ENCODE results near the gene PIGZ.

PIGZ gene

DNA sequence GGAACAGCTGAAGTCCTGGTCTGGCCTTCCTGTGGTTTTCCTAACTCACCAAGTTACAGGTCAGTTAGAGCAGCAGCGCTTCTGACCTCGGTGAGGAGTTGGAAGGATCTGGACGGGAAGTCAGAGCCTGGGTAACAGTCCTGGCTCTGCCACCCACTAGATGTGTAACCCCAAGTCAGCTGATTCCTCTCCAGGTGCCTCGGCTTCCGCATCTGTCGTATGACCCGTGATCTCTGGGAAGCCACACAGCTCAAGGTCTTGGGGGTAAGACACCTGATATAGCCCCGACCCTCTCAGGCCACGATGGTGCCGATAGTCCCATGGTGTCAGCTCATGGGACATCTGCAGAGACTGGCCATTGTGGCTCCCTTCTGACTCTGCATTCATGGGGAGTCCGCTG, 8.3 kb upstream of the PIGZ start:
- DNase-seq, result no peak

DNA sequence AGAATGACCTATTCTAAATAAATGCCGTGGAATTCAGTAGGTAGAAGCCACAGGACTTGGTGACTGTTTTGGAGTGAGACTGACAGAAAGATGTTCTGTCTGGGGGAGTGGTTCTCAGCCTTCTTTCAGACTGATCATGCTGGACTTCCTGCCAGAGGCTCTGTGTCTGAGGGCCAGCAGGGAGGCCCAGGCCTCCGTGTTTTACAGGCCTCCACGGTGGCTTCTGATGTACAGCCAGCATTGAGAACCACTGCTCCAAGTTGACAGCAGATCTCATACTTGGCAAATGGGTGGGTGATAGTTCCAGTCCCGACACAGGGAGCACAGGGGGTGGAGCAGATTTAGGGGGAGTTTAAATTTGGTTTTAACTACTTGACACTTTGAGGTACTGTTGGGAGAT, 6.7 kb upstream of the PIGZ start:
- no peak for DNase-seq

GRCh38 chr3:196974661-196975060, 6.0 kb upstream of the PIGZ start:
- DNase-seq, result no peak

GRCh38 chr3:196971094-196971698, 2.6 kb upstream of the PIGZ start:
- DNase-seq, result no peak

DNA sequence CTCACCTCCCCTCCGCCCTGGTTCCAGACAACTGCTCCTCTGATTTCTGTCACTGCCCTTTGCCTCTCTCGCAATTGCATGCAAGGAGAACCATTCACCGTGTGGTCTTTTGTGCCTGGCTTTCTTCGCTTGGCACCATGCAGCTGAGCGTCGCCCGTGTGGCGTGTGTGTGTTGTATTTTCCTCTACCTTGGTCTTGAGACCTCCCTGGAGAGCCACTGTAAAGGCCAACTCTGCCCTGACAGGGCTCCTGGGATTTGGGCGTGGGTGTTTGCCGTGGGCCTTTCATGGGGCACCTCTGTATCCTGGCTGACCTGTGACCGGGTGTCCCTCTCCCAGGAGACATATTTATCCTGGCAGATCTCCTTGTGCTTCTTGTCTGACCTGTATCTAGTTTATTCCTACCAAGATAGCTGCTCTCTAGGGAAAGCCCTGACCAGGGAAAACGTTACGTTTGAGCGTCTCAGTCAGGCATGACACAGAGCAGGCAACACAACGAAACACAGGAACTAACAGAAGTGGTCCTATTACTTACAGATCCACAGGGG, 2.0 kb upstream of the PIGZ start:
- DNase-seq, result no peak

GRCh38 chr3:196969660-196970546, 1.3 kb upstream of the PIGZ start:
- peak; percentile 24 for DNase-seq

DNA sequence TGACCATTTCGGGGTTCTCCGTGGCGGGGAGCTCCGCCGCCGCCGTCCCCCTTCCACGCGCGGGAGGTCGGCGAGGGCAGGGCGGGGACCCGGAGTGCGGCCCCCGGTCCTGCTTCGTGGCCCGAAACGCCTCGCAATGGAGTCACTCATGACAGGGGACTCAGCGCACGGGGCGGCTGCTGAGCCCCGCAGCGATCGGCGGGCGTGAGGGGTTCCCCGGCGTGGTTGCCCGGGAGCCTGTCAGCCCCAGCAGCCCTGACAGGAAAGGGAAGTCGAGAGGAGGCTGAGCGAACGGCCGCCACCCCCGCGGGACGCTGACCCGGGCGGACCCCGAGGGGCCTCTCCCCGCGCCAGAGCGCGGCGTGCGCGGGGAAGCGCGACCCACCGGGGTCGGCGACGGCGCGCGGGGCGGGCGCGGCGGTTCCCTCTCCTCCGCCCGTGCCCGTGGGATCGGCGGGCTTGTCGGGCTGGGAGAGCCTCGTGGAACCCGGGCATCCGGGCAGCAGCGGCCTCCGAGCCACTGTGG, 564 bp upstream of the PIGZ start:
- no peak for DNase-seq

- no peak for DNase-seq
Measured at GRCh38 chr3:196967412-196968232, 1.0 kb downstream of the PIGZ start.

DNA sequence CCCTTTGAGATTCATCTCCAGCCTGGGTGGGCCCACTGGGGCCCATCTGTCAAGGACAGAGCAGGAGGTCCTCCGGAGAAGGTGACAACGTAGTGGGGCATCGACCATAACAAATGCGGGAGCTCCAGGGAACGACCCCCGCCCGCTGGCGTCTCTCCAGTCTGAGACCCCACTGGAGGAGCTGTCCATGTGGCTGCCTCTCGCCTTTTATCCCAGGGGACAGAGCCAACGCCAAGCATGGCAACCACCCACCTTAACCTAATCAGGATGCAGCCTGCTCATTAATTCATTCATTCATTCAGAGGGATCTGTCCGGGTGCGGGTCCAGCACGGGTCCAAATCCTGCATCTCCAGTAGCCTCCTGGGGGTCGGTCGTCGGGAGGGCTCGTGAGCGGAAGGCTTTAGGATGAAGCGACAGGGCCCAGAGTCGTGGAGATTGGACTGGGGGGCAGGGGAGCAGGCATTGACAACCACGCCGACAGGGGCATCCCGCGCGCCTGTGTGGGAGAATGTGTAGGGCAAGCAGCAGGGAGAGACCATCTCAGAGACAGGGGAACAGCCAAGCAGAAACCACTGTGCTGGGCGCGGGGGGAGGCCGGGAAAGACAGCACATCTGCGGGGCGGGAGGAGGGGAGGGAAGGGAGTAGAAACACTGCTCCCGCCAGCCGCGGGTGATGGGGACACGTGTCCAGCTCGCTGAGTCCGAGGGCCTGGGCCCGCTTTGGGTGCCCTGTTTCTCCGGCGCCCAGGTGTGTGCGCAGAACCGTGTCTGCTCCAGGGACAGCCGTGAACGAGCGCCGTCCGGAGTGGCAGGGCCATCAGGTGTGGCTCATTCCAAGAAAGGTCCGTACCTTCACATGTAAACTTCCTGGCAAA, 1.9 kb downstream of the PIGZ start:
- no peak for DNase-seq

DNA sequence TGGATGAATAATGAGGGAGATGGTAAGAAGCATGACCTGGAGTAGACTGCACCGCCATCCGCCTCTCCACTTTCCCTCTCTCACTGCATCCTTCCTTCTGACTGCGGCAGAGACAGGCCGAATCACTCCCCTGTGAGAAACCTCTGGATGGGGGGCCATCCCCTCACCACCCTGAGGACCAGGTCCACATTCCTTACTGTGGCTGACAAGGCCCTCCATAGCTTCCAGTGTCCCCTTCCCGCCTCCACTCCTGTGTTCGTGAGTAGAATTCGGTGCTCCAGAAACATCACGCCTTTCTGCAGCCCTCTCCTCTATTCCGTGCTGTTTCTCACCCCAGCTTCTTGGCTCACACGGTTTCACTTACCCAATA, 2.8 kb downstream of the PIGZ start:
- DNase-seq, result no peak

DNA sequence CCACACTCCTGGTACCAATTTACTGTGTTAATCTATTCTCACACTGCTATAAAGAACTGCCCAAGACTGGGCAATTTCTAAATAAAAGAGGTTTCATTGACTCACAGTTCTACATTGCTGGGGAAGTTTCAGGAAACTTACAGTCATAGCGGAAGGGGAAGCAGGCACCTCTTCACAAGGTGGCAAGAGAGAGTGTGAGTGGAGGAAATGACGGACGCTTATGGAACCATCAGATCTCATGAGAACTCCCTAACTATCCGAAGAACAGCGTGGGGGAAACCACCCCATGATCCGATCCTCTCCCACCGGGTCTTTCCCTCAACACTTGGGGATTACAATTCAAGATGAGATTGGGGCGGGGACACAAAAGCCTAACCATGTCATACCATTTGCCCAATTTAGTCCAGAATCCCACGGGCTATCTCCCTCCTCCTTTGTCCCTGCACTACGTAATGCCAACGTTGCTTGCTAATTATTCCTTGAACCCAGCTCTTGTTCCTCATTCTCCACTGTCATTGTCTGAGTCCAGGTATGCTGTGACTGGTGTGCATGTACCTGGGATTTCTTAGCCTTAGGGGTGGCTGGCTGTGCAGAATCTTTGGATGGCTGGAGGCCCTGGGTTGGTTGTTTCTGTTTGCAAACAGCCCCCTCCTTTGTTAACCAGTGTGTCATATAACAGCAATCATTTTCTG, 3.4 kb downstream of the PIGZ start:
- no peak for DNase-seq

GRCh38 chr3:196963631-196963953, 5.0 kb downstream of the PIGZ start:
- DNase-seq, result no peak

DNA sequence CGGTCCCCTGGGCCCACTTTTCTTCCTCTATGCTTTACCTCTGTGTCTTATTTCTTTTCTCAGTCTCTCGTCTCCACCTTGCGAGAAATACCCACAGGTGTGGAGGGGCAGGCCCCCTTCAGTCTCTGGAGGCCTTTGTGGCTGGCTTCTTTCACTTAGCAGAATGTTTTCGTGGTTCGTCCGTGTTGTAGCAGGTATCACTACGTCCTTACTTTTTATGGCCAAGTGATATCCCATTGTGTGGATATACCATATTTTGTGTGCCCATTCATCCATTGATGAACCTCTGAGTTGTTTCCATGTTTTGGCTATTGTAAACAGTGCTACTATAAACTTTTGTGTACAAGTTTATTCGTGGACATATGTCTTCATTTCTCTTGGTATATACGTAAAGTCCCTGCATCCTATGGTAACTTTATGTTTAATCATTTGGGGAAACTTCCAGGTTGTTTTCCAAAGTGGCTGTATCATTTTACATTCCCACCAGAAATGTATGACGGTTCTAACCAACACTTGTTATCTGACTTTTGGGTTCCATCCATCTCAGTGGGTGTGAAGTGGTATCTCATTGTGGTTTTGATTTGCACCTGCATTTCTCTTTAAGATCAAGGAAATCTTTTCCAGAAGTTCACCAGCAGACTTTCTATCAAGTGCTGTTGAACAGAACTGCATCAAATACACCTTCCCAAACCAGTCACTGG, 5.6 kb downstream of the PIGZ start:
- no peak for DNase-seq

DNA sequence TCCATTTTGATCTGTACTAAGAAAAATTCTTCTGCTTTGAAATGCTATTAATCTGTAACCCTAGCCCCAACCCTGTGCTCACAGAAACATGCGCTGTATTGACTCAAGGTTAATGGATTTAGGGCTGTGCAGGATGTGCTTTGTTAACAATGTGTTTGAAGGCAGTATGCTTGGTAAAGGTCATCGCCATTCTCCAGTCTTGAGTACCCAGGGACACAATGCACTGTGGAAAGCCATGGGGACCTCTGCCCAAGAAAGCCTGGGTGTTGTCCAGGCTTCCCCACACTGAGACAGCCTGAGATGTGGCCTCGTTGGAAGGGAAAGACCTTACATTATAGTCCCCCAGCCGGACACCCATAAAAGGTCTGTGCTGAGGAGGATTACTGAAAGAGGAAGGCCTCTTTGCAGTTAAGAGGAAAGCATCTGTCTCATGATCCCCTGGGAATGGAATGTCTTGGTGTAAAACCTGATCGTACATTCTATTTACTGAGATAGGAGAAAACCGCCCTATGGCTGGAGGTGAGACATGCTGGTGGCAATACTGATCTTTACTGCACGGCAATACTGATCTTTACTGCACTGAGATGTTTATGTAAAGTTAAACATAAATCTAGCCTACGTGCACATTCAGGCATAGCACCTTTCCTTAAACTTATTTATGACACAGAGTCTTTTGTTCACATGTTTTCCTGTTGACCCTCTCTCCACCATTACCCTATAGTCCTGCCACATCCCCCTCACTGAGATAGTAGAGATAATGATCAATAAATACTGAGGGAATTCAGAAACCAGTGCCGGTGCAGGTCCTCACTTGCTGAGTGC, 6.3 kb downstream of the PIGZ start:
- no peak for DNase-seq

DNA sequence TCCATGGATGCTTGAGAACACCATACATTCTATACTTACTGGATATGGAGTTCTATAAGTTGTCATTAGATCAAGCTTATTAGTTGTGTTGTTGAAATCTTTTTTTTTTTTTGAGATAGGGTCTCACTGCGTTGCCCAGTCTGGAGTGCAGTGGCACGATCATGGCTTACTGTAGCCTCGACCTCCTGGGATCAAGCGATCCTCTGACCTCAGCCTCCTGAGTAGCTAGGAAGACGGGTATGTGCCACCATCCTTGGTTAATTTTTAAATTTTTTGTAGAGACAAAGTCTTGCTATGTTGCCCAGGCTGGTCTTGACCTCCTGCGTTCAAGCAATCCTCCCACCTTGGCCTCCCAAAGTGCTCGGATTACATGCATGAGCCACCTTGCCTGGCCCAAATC, 13.8 kb downstream of the PIGZ start:
- no peak for DNase-seq

- no peak for DNase-seq
Measured at GRCh38 chr3:196951371-196951770, 17.3 kb downstream of the PIGZ start.

GRCh38 chr3:196949750-196950149, 18.9 kb downstream of the PIGZ start:
- no peak for DNase-seq

- no peak for DNase-seq
Measured at GRCh38 chr3:196949285-196949619, 19.4 kb downstream of the PIGZ start.

DNA sequence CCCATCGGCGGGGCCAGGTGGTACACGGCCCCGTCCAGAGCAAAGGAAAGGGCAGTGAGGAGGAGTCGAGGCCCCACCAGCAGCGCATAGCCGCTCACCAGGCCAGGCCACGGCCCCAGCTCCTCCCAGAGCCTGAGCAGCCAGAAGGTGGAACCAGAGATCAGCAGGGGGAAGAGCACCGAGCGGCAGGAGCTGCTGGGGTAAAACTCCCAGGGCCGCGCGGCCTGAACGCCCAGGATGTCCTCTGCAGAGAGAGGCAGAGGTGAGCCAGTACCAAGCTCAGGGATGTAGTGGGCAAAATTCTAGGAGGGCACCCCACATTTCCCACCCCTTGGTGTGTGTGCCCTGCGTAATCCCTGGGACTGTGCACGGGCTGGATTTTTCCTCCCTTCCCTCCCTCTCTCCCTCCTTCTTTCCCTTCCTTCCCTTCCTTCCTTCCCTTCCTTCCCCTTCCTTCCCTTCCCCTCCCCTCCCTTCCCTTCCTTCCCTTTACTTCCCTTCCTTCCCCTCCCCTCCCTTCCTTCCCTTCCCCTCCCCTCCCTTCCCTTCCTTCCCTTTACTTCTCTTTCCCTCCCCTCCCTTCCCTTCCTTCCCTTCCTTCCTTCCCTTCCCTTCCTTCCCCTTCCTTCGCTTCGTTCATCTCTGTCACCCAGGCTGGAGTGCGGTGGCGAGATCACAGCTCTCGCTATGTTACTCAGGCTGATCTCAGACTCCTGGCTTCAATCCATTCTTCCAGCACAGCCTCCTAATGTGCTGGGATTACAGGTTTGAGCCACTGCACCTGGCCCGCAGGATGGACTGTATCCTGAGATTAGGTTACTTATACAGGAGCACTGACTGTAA, 20.0 kb downstream of the PIGZ start:
- no peak for DNase-seq

Data from NCI-H446 treated with DMSO at 0.1 percent for 48 hours (cell line).